Stimulated activated memory B cell treated with anti-CD40 and anti-IgM and Interleukin-4, amounts not matched to agents 10 μg/mL and 1 μg/mL and 100 μg/mL, for 72 hours (primary cell): ENCODE results near the gene PRRG4.

Experiments used
- ATAC-seq: fragments of 150-1000 bp; cut with Tn5 transposase; 2 replicates; pipeline ENCODE4 v1.10.0; 2021
- H3K27ac Mint-ChIP-seq: one replicate; pipeline ENCODE4 v1.8.0; 2022; ENCODE audit warnings: mild to moderate bottlenecking, mixed read lengths
- H3K27me3 Mint-ChIP-seq: one replicate; pipeline ENCODE4 v1.8.0; 2022; ENCODE audit warnings: mixed read lengths
- H3K36me3 Mint-ChIP-seq: one replicate; pipeline ENCODE4 v1.8.0; 2022; ENCODE audit warnings: mixed read lengths
- H3K4me1 Mint-ChIP-seq: one replicate; pipeline ENCODE4 v1.8.0; 2022; ENCODE audit warnings: mixed read lengths
- H3K4me3 Mint-ChIP-seq: one replicate; pipeline ENCODE4 v1.8.0; 2022; ENCODE audit warnings: mild to moderate bottlenecking, moderate library complexity, mixed read lengths
- H3K9me3 Mint-ChIP-seq: one replicate; pipeline ENCODE4 v1.8.0; 2022; ENCODE audit warnings: mixed read lengths

PRRG4 gene

DNA sequence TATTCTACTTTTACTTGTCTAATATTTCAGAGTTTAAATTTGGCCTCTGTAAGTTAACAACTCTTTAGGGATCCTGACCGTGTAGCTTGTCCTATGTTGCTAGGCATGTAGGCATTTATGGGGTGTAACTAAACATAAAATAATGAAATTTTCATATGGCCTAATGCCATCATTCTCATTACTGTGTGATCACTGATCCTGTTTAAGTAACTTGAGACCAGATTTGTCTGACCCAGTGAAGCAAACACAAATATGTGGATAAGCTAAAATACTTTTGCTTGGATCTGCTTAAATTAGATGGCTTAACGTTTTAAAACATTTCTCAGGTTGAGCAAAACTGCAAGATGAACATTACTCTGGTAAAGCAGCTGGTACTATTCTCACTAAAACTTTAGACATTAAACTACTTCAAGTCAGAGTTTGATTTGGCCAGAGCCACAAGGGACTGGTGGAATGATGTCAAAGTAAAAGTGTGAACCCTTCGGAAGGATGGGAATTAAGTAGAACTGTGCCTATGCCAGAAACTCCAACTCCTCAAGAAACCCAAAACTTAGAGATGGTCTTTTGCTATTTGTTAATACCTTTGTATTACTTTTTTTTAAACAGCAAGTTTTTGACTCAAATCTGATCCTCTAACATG lies 75.4 kb downstream of the PRRG4 start:
- ATAC-seq, result no peak
- Mint-ChIP-seq H3K4me1 (peaks cover 35% of the 10 kb centered on the region), H3K36me3 (peaks cover 10% of the 10 kb centered on the region), H3K9me3 (no peaks in the 10 kb centered on the region), H3K4me3 (no peak overlapping the region), H3K27me3 (no peaks in the 10 kb centered on the region), H3K27ac (no peak overlapping the region)
